GM21390 (cell line): Measurements from ENCODE around the gene TEX2.
A peak's percentile ranks its signal among the peaks of the same experiment; 100 is the strongest.

Source experiments
- ATAC-seq: cut with Tn5 transposase; IDR thresholded peaks from one replicate; pipeline ENCODE4 v1.9.1; 2021; ENCODE audit not compliant: unreplicated experiment

Gene TEX2

DNA sequence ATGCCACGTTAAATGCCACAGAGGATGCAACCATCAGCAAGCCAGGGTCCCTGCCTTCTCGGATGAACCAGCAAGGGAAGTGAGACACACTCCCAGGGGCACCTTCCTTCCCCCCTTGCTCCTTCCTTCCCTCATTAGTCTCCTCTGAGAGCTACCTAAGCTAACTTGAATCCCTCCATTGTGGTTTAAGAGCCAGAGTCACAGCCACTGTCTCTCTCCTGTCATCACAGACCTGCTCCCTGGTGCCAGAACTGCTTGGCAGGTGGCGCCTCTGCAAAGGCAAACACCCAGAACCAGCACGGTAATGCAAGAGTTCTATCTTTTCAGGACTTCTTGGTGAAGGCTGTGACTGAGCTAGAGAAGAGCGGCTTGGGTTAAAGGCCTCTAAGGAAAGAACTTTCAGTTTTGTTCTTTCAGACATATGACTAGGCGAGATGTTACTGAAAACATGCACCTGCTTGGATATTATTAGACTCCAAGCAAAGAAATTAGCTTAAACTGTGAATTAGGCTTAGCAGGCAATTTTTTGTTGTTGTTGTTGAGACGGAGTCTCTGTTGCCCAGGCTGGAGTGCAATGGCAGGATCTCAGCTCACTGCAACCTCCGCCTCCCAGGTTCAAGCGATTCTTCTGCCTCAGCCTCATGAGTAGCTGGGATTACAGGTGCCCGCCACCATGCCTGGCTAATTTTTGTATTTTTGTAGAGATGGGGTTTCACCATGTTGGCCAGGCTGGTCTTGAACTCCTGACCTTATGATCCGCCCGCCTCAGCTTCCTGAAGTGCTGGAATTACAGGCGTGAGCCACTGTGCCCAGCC lies 141.9 kb downstream of the TEX2 start:
- ATAC-seq, result peak; percentile 91

DNA sequence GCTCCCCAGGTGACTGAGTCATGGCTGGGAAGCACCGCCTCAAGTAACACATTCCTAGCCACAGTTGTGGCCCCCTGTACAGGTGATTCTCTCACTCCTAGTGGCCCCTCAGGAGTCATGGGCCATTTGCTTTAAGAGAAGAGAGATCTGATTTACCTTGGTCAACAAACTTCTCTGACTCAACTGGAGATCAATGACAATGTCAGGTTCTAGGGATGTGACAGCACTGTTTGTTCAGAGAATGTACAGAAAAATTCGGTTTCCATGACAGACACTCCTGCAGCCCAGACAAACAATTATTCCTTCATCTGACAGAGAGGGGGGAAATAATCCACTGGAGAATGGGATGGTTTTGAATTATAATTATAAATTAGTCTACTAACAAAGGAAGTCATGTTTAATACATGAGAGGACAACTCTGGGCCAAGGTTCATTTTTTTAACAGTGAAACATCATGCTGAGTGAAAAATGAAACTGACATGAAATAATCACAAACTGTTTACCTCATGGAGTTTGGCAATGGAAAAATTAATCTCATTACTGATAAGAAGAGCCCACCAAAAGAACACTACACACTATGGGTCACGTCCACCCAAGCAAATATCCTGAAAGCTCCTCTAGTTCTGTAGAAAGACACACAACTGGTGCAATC lies 142.8 kb downstream of the TEX2 start:
- no peak for ATAC-seq

DNA sequence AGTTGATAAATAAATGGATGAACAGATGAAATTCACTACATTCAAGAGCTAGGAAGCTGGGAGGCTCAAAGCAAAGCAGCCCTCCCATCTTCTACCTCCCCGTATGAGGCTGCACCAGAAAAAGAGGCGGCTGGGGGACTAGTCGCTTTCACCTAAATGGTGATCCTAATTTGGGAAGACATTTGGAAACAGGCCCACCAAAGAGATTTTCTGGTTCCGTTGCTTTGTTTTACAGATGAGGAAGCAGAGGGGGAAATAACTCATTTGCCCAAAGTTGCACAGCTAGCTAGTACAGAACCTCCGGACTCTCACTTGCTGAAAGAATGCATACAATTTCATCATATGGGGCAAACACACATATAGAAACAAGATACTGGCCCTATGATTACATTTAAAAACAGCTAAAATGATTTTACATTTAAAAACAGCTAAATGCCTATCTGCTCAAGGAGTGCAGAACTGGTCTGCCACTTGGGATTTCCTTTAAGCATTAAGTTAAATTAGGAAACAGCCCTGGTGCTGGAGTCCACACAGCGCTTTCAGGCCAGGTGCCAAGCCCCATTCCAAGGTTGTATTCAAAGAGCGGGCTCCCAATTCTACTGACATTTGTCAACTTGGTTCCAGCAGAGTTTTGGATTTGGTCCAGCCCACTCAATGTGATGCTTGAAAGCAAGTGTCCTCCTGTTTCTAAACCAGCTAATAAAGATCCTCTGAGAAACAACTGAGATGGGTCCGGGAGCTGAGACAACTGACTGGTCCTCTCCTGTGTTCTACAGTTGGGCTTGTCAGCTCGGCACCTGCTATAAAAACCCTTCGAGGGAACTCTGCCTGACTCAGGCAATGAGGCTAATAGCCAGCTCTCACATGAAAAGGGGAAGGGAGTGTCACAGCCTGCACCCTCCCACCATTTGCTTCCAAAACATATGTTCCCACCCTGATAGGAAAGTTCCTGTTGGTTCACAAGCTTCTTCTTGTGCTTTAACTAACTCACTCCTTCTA lies 144.8 kb downstream of the TEX2 start:
- ATAC-seq, result no peak

DNA sequence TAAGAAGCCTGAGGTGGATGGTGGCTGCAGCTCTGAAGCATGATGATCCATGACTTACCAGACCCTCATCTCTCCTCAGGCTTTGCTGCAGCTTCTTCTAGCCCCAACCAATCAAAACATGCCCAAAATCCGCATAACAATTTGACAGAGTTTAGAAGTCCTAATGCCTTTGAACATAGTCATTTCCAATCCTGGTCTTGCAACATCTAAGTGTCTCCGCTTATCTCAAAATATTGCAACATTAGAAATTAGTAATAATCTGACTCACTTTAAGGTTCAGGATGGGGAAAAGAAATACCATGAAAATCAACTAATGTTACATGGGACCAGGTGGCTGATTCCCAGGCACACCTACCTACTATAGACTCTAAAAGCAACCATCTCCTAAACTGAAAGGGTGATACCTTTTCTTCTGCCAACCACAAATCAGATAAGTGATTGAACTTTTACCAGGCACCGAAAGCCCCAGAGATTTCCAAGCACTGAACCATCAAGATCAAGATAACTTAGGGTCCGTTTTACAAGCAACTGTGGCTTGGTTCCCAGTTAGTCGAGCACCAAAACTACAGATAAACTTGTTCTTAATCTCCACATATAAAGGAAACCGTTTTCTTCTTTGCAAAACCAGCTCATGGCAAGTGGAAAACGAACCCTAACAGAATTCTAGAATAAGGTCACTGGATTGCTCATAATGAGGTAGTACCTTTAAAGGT lies 147.1 kb downstream of the TEX2 start:
- no peak for ATAC-seq

DNA sequence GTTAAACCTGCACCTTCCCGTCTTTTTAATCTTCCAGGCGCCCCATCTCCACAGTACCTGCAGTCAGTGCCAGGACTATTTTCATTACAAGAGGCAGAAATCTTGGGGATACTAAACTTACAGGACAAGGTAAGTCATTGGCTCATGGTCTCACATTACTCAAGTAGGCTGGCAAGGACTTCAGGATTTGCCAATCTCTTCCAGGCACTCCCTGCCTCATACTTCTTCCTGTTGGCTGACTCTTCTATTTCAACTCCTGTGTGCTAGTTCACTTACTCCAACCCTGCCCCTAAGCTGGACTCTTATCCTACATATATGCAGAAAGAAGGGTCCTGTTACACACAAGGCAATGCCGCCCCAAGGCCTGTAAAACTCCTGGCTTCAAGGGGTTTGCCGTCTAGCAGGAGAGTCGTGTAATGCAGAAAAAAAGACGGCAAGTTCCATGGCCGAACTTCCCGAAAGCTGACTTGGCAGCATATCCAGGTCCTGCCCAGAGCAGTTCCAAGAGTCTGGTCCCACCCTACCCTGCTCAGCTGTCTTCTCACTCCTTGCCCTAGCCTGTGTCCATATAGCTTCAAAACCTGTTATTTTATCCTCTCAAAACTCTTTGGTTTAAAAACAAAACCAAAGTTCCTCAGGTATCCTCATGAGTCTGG lies 147.9 kb downstream of the TEX2 start:
- ATAC-seq, result no peak

DNA sequence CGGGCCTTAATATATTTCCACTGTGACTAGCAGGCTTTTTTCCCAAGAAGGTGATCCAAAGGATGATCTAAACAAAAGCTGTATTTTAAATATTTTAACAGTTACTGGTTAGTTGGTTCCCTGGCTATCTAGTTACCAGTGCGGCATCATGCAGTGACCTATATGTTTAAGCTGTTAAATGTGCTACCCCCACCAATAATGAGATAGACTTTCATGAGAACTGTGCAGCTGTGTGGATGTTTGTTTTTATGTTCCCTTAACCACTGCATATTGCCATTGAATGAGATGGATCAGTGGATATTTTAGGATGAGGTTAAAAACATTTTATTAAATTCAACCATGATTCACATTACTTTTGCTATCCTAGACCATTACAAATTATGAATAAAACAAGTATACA lies 150.1 kb downstream of the TEX2 start:
- no peak for ATAC-seq

GRCh38 chr17:64111831-64112230 lies 151.2 kb downstream of the TEX2 start:
- no peak for ATAC-seq

DNA sequence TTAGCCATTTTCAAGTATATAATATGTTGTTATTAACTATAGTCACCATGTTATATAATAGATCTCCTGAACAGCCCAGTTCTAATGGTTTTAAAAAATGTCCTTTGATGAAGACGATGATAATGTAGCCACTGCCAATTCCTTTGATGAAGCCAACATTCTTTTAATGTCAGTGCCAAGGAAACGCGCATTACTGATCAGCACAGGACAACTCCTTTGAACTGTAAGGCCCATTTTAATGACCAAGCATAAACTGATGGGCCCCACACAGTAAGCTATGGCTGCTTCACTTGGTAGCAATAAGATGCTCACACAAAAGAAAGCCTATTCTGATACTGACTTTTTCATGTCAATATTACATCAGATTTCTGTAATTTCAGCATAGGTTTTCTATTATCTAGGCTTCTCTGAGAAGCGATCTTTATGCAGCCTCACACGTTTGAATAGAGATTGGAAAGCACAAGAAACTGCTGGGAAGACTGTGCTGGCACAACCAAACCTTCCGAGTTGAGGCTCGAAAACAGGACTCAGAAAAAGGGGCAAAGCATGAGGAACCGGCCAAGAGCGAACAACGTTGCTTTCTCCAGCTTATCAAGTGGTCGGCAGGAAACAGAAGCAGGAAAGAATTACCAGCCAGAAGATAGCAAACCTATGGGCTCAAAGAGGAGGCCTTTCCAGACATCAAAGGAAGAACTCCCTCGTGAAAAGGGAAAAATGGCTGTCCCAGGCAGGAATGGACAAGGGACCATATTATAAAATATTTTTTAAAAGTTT lies 152.5 kb downstream of the TEX2 start:
- ATAC-seq, result no peak

- no peak for ATAC-seq
These were observed 153.7 kb downstream of the TEX2 start for GRCh38 chr17:64109400-64109799.

GRCh38 chr17:64107500-64108236 lies 155.4 kb downstream of the TEX2 start:
- no peak for ATAC-seq

- ATAC-seq, result no peak
These were observed 156.1 kb downstream of the TEX2 start for GRCh38 chr17:64106918-64107317.

DNA sequence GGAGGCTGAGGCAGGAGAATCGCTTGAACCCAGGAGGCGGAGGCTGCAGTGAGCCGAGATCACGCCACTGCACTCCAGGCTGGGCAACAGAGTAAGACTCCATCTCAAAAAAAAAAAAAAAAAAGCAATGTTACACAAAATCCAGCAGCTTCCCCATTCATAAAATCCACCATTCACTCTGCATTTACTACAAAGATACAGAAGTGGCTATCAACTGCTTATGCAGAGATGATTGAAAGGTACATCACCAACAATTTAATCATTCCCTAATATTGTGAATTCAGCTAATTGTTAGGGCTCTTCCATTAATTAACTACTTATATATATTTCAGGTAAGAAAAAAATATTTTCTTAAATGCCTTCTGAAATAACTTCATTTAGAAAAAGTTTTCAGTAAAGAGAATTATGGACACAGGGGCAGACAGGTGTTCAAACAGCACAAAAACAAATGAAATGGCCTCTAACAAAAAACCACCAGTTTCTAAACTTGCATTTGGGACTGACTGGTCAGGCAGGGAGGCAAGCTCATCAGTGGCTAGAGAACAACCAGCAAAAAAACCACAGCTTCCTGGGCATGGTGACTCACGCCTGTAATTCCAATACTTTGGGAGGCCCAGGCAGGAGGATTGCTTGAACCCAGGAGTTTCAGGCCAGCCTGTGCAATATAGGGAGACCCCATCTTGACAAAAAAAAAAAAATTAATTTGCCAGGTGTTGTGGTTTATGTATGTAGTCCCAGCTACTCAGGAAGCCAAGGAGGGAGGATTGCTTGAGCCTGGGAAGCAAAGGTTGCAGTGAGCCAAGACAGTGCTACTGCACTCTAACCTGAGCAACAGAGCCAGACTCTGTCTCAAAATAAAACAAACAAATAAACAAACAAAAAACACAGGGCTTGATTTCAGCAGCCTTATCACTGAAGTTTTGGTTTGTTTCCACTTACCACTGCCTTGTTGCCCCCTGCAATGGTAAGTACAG lies 159.4 kb downstream of the TEX2 start:
- ATAC-seq, result no peak

- no peak for ATAC-seq
These were observed 160.3 kb downstream of the TEX2 start for GRCh38 chr17:64102627-64103390.

GRCh38 chr17:64099543-64099942 lies 163.5 kb downstream of the TEX2 start:
- ATAC-seq, result no peak
